Muscle layer of colon (tissue), 2 donors: ENCODE data around the gene WFDC11.
"Not testable (repeated sequence)": the region's sequence is repeated elsewhere in the genome, so short reads cannot be mapped to it uniquely, and the experiment has no call there.

ENCODE experiments used
- H3K27ac ChIP-seq: one replicate; pipeline ENCODE4 v1.7.0; 2013; ENCODE audit warnings: low read depth, mild to moderate bottlenecking, low read length, moderate library complexity
- H3K27me3 ChIP-seq, 2 donors: one replicate each; pipeline ENCODE4 v1.7.0; 2013; ENCODE audit warnings: low read length in 2 of 2, mild to moderate bottlenecking in 2 of 2; ENCODE audit not compliant: insufficient read depth in 2 of 2, control insufficient read depth in 1 of 2
- H3K36me3 ChIP-seq: one replicate; pipeline ENCODE4 v1.7.0; 2013; ENCODE audit warnings: mild to moderate bottlenecking, low read length; ENCODE audit not compliant: insufficient read depth
- H3K4me1 ChIP-seq: one replicate; pipeline ENCODE4 v1.7.0; 2013; ENCODE audit warnings: mild to moderate bottlenecking, low read length; ENCODE audit not compliant: insufficient read depth
- H3K4me3 ChIP-seq, 2 donors: one replicate each; pipeline ENCODE4 v1.7.0; 2013; ENCODE audit warnings: low read length in 2 of 2, low read depth in 1 of 2, mild to moderate bottlenecking in 1 of 2, moderate library complexity in 1 of 2
- H3K9ac ChIP-seq: one replicate; pipeline ENCODE4 v1.7.0; 2013; ENCODE audit warnings: low read length
- H3K9me3 ChIP-seq: one replicate; pipeline ENCODE4 v1.7.0; 2013; ENCODE audit warnings: mild to moderate bottlenecking, low read length
- donor health status: abdominal sarcoma.
- donor health status: Adenocarcinoma of cecum.

WFDC11 gene

GRCh38 chr20:45649312-45649863 is 20.7 kb downstream of the WFDC11 start:
- Histone ChIP-seq H3K27ac (no peak overlapping the region), H3K4me1 (no peaks in the 10 kb centered on the region), H3K36me3 (no peaks in the 10 kb centered on the region), H3K27me3 (no peaks in the 10 kb centered on the region), H3K4me3 (no peak overlapping the region), H3K9ac (no peak overlapping the region), H3K9me3 (no peaks in the 10 kb centered on the region)

GRCh38 chr20:45647441-45648050 is 22.5 kb downstream of the WFDC11 start:
- no peaks in the 10 kb centered on the region for H3K27me3 ChIP-seq
- H3K27ac ChIP-seq, result no peak overlapping the region
- H3K4me1 ChIP-seq, result no peaks in the 10 kb centered on the region
- H3K9ac ChIP-seq, result no peak overlapping the region
- H3K9me3 ChIP-seq, result no peaks in the 10 kb centered on the region
- H3K4me3 ChIP-seq, result no peak overlapping the region
- H3K36me3 ChIP-seq, result no peaks in the 10 kb centered on the region

- no peaks in the 10 kb centered on the region for H3K4me1 ChIP-seq
- H3K9me3 ChIP-seq, result no peaks in the 10 kb centered on the region
- no peak overlapping the region for H3K4me3 ChIP-seq
- H3K27ac ChIP-seq, result no peak overlapping the region
- H3K9ac ChIP-seq, result no peak overlapping the region
- H3K27me3 ChIP-seq, result no peaks in the 10 kb centered on the region
- no peaks in the 10 kb centered on the region for H3K36me3 ChIP-seq
Measured at GRCh38 chr20:45646875-45647274, 23.2 kb downstream of the WFDC11 start.

- H3K4me3 ChIP-seq, H3K9ac ChIP-seq, H3K27ac ChIP-seq, H3K27me3 ChIP-seq, H3K9me3 ChIP-seq, H3K4me1 ChIP-seq, H3K36me3 ChIP-seq: not testable (repeated sequence)
Measured at GRCh38 chr20:45645869-45646268, 24.2 kb downstream of the WFDC11 start.

- not testable (repeated sequence) for H3K9me3 ChIP-seq, H3K9ac ChIP-seq, H3K4me3 ChIP-seq, H3K4me1 ChIP-seq, H3K27me3 ChIP-seq, H3K27ac ChIP-seq, H3K36me3 ChIP-seq
Measured at GRCh38 chr20:45641076-45641475, 29.0 kb downstream of the WFDC11 start.

GRCh38 chr20:45639687-45640086 is 30.4 kb downstream of the WFDC11 start:
- H3K27me3 ChIP-seq, result no peaks in the 10 kb centered on the region
- H3K9ac ChIP-seq, result no peak overlapping the region
- H3K4me1 ChIP-seq, result no peaks in the 10 kb centered on the region
- H3K4me3 ChIP-seq, result no peak overlapping the region
- H3K27ac ChIP-seq, result no peak overlapping the region
- no peaks in the 10 kb centered on the region for H3K9me3 ChIP-seq
- H3K36me3 ChIP-seq, result no peaks in the 10 kb centered on the region

- Histone ChIP-seq H3K27me3 (no peaks in the 10 kb centered on the region), H3K4me1 (no peaks in the 10 kb centered on the region), H3K9me3 (no peaks in the 10 kb centered on the region), H3K4me3 (no peak overlapping the region), H3K36me3 (no peaks in the 10 kb centered on the region), H3K9ac (no peak overlapping the region), H3K27ac (no peak overlapping the region)
Measured at GRCh38 chr20:45636513-45636912, 33.5 kb downstream of the WFDC11 start.

GRCh38 chr20:45631184-45631583 is 38.9 kb downstream of the WFDC11 start, which contains the start of gene WFDC9:
TSS of gene WFDC9 (minus strand) at chr20:45631284. CDS start at chr20:45610181, 21,103 bp downstream.
- Histone ChIP-seq H3K9me3 (no peaks in the 10 kb centered on the region), H3K9ac (no peak within 1 kb of the TSS), H3K27me3 (no peaks in the 10 kb centered on the region), H3K36me3 (no peaks in the 10 kb centered on the region), H3K4me3 (no peak within 1 kb of the TSS), H3K4me1 (no peaks in the 10 kb centered on the region), H3K27ac (no peak within 1 kb of the TSS)

- Histone ChIP-seq H3K27me3 (no peaks in the 10 kb centered on the region), H3K4me1 (no peaks in the 10 kb centered on the region), H3K9me3 (no peaks in the 10 kb centered on the region), H3K9ac (no peak overlapping the region), H3K27ac (no peak overlapping the region), H3K4me3 (no peak overlapping the region), H3K36me3 (no peaks in the 10 kb centered on the region)
Measured at GRCh38 chr20:45630371-45630770, 39.7 kb downstream of the WFDC11 start.

GRCh38 chr20:45629496-45630100 is 40.4 kb downstream of the WFDC11 start, which contains the start of gene WFDC10A:
TSS of gene WFDC10A (plus strand) at chr20:45629739. CDS start at chr20:45629814, 75 bp downstream.
- Histone ChIP-seq H3K9ac (no peak within 1 kb of the TSS), H3K4me1 (no peaks in the 10 kb centered on the region), H3K27me3 (no peaks in the 10 kb centered on the region), H3K4me3 (no peak within 1 kb of the TSS), H3K36me3 (no peaks in the 10 kb centered on the region), H3K9me3 (no peaks in the 10 kb centered on the region), H3K27ac (no peak within 1 kb of the TSS)

GRCh38 chr20:45626540-45626939 is 43.5 kb downstream of the WFDC11 start:
- Histone ChIP-seq H3K36me3 (no peaks in the 10 kb centered on the region), H3K4me3 (no peak overlapping the region), H3K27ac (no peak overlapping the region), H3K27me3 (no peaks in the 10 kb centered on the region), H3K9ac (no peak overlapping the region), H3K9me3 (no peaks in the 10 kb centered on the region), H3K4me1 (no peaks in the 10 kb centered on the region)

GRCh38 chr20:45621593-45621992 is 48.4 kb downstream of the WFDC11 start:
- Histone ChIP-seq H3K4me3 (no peak overlapping the region), H3K36me3 (no peaks in the 10 kb centered on the region), H3K27me3 (no peaks in the 10 kb centered on the region), H3K9me3 (no peaks in the 10 kb centered on the region), H3K27ac (no peak overlapping the region), H3K4me1 (no peaks in the 10 kb centered on the region), H3K9ac (no peak overlapping the region)
